ENCODE data around the gene CTF1. TPM values are rescaled to one million over a fixed set of nuclear protein-coding genes. Genes with fewer than 3 reads are reported as not detected.

CTF1 gene
- total RNA-seq, 2 donors from 2014 or later: 3.1 to 3.3 TPM

DNA sequence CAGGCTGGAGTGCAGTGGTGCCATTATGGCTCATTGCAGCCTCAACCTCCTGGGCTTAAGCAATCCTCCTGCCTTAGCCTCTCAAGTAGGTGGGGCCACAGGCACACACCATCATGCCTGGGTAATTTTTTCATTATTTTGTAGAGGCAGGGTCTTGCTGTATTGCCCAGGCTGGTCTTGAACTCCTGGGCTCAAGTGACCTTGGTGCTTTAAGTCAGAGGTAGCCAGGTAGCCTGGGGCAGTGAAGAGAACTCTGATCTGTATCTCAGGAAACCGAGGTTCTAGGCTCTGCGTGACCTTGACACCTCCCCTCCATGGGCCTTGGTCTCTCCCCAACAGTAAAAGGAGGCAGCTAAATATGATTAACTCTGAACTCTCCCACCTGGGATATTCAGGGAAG is 3.4 kb downstream of the CTF1 start:
- Histone ChIP-seq H3K27ac (ENCODE audit: low read depth, low read length) (no peak overlapping the region), H3K4me1 (ENCODE audit: control insufficient read depth, insufficient read depth, low read length) (peaks cover 8% of the 10 kb centered on the region), H3K4me3 (ENCODE audit: low read length) (no peak overlapping the region), H3K36me3 (ENCODE audit: control insufficient read depth, insufficient read depth, low read length) (no peaks in the 10 kb centered on the region), H3K27me3 (ENCODE audit: control insufficient read depth, insufficient read depth, low read length, poor library complexity, severe bottlenecking) (no peaks in the 10 kb centered on the region), H3K9ac (ENCODE audit: extremely low read depth, low read length, poor library complexity, severe bottlenecking) (no peak overlapping the region), H3K9me3 (ENCODE audit: control insufficient read depth, low read length) (no peaks in the 10 kb centered on the region)
- DNase-seq: no peak
- no peak overlapping the region for H3K4me3 Mint-ChIP-seq
- H3K27me3 Mint-ChIP-seq (ENCODE audit: insufficient read depth): peaks cover 2% of the 10 kb centered on the region
- H3K27ac Mint-ChIP-seq: no peak overlapping the region
- WGBS, 2 experiments (ENCODE audit: insufficient coverage in 1 of 2, insufficient read length in 1 of 2): 95 to 100% methylated on average over 2 of the region's 2 CpGs
- no peaks in the 10 kb centered on the region for H3K36me3 Mint-ChIP-seq (ENCODE audit: low read depth)
- TF ChIP-seq, protein P1, sequence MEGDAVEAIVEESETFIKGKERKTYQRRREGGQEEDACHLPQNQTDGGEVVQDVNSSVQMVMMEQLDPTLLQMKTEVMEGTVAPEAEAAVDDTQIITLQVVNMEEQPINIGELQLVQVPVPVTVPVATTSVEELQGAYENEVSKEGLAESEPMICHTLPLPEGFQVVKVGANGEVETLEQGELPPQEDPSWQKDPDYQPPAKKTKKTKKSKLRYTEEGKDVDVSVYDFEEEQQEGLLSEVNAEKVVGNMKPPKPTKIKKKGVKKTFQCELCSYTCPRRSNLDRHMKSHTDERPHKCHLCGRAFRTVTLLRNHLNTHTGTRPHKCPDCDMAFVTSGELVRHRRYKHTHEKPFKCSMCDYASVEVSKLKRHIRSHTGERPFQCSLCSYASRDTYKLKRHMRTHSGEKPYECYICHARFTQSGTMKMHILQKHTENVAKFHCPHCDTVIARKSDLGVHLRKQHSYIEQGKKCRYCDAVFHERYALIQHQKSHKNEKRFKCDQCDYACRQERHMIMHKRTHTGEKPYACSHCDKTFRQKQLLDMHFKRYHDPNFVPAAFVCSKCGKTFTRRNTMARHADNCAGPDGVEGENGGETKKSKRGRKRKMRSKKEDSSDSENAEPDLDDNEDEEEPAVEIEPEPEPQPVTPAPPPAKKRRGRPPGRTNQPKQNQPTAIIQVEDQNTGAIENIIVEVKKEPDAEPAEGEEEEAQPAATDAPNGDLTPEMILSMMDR (conservative IDR thresholded peaks at IDR 0.05): no peak
- peaks cover 19% of the 10 kb centered on the region for H3K4me1 Mint-ChIP-seq
- H3K9me3 Mint-ChIP-seq: no peaks in the 10 kb centered on the region

DNA sequence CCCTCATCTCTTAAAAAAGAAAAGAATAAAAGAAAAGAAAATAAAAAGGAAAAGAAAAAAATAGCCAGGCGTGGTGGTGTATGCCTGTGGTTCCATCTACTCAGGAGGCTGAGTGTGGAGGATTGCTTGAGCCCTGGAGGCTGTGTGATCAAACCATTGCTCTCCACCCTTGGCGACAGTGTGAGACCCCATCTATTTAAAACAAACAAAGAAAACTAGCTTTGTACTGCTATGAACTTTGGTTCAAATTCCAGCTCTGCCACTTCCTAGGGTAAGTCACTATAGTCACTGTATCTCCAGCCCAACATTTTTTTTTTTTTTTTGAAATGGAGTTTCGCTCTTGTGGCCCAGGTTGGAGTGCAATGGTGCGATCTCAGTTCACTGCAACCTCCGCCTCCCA is 4.2 kb downstream of the CTF1 start:
- no peaks in the 10 kb centered on the region for H3K9me3 Mint-ChIP-seq
- H3K27ac Mint-ChIP-seq: no peak overlapping the region
- H3K27me3 Mint-ChIP-seq (ENCODE audit: insufficient read depth): peaks cover 2% of the 10 kb centered on the region
- WGBS, 2 experiments (ENCODE audit: insufficient coverage in 1 of 2, insufficient read length in 1 of 2): 92 to 96% methylated on average over 5 of the region's 5 CpGs
- no peaks in the 10 kb centered on the region for H3K36me3 Mint-ChIP-seq (ENCODE audit: low read depth)
- no peak for DNase-seq
- Histone ChIP-seq H3K4me3 (ENCODE audit: low read length) (no peak overlapping the region), H3K27me3 (ENCODE audit: control insufficient read depth, insufficient read depth, low read length, poor library complexity, severe bottlenecking) (no peaks in the 10 kb centered on the region), H3K36me3 (ENCODE audit: control insufficient read depth, insufficient read depth, low read length) (no peaks in the 10 kb centered on the region), H3K27ac (ENCODE audit: low read depth, low read length) (no peak overlapping the region), H3K4me1 (ENCODE audit: control insufficient read depth, insufficient read depth, low read length) (peaks cover 2% of the 10 kb centered on the region), H3K9ac (ENCODE audit: extremely low read depth, low read length, poor library complexity, severe bottlenecking) (no peak overlapping the region), H3K9me3 (ENCODE audit: control insufficient read depth, low read length) (no peaks in the 10 kb centered on the region)
- no peak overlapping the region for H3K4me3 Mint-ChIP-seq
- peaks cover 14% of the 10 kb centered on the region for H3K4me1 Mint-ChIP-seq
- TF ChIP-seq, protein P1 (conservative IDR thresholded peaks at IDR 0.05): no peak

DNA sequence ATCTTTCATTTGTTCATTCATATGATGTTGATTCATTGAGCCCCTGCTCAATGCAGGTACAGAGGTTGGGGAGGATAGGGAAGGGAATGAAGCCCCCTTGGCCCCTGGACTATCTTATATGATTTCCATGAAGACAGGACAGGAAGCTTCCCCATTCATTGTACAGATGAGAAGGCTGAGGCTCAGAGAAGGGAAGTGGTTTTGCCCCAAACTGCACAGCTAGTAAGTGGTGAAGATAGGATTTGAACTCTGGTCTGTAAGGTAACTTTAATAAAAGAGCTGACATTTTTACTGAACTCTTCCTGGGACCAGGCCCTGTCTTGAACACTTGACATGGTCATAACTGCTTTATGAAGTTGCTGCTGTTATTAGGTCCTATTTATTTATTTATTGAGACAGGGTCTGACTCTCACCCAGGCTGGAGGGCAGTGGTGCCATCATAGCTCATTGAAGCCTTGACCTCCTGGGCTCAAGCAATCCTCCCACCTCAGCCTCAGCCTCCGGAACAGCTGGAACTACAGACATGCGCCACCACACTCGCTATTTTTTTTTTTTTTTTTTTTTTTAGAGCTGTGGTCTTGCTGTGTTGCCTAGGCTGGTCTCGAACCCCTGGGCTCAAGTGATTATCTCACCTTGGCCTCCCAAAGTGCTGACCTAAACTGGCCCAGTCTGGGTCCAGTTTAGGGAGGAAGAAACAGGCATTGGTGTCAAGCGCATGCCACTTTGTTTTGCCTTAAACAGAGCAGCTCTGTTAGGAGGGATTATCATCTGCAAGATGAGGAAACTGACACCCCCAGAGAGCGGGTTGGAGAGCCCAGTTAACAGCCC is 5.0 kb downstream of the CTF1 start:
- H3K9ac ChIP-seq (ENCODE audit: extremely low read depth, low read length, poor library complexity, severe bottlenecking): no peak overlapping the region
- Mint-ChIP-seq H3K9me3 (no peaks in the 10 kb centered on the region), H3K4me1 (peaks cover 8% of the 10 kb centered on the region), H3K27ac (no peak overlapping the region), H3K36me3 (ENCODE audit: low read depth) (no peaks in the 10 kb centered on the region), H3K4me3 (peak overlapping the region; percentile 41), H3K27me3 (ENCODE audit: insufficient read depth) (peaks cover 2% of the 10 kb centered on the region)
- 76 to 81% methylated on average over 2 to 6 of the region's 6 CpGs for WGBS, 2 experiments (ENCODE audit: insufficient coverage in 1 of 2, insufficient read length in 1 of 2)
- TF ChIP-seq, protein P1 (conservative IDR thresholded peaks at IDR 0.05): no peak
- peak overlapping the region; percentile 58 for H3K4me3 ChIP-seq (ENCODE audit: low read length)
- no peaks in the 10 kb centered on the region for H3K9me3 ChIP-seq (ENCODE audit: control insufficient read depth, low read length)
- no peaks in the 10 kb centered on the region for H3K36me3 ChIP-seq (ENCODE audit: control insufficient read depth, insufficient read depth, low read length)
- H3K27me3 ChIP-seq (ENCODE audit: control insufficient read depth, insufficient read depth, low read length, poor library complexity, severe bottlenecking): no peaks in the 10 kb centered on the region
- H3K4me1 ChIP-seq (ENCODE audit: control insufficient read depth, insufficient read depth, low read length): no peaks in the 10 kb centered on the region
- DNase-seq: no peak
- peak overlapping the region; percentile 63 for H3K27ac ChIP-seq (ENCODE audit: low read depth, low read length)
